Measurements from ENCODE around the gene BACE1-AS.

The BACE1-AS gene

DNA sequence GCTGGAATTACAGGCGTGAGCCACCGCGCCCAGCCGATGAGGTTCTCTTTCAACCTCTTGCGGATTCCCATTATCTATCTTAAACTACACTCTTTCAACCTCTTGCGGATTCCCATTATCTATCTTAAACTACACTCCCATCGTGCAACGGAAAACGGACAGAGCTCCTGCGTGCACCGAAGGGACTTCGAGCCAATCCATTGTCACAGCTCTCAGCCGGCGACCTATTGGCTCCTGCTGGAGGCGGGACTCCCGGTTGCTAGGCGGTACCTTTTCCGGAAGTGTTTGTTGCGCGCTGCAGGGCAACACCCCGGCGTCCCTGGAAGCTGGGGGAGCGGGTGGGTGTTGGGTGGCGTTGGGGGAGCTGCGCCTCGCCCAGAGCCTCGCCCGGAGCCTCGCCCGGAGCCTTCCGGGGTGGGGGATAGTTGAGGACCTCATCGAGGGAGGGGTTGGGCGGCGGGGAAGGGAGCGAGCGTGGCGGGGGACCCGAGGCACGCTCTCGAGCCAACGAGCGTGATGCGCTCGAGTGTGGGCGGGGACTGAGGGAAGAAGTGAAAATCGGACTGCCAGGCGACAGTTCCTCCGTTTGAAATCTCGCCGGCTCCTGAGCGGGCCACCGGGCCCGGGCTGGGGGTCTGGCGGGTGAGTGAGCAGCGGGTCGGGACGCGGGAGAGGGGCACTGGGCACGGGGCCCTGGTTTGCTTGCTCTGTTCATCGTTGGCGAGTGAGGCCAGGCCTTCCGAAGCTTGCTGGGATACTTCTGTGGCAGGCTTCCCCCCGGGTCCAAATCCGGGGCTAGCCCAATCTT lies 36.6 kb downstream of the BACE1-AS start, which contains the start of gene CEP164:
Gene CEP164, plus strand, starts transcription at position 288 of the 808 bp plus-strand sequence. CDS start 10,733 bp downstream, outside the sequence.
- peak; percentile 96 to 98 for DNase-seq

DNA sequence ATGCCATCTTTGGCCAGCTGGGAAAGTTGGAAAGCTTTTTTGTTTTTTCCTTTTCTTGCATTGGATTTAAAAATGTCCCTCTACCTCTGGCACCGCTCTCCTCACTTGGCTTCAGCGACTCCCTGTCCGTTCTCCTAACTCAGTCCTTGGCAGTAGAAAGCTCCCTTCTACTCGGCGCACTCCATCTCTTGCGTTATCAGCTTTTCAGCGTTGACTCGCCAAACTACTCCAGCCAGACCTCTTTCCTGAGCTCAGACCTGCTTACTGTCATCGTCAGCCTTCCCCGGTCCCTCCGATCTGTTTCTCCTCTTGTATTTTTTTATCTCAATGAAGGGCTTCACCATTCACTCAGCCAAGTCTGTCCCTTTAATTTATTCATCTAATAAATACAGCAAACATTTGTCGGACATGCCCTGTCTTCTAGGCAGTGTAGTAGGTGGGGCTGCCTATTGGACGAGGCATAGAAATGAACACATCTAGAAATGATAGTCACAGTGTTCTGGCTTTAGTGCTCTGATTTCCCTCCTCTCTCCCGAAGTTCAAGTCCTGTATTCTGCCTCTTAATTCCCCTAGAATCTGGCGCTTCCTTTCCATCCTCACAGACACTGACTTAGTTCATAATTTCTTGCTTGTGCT lies 37.3 kb downstream of the BACE1-AS start:
- DNase-seq: no peak

DNA sequence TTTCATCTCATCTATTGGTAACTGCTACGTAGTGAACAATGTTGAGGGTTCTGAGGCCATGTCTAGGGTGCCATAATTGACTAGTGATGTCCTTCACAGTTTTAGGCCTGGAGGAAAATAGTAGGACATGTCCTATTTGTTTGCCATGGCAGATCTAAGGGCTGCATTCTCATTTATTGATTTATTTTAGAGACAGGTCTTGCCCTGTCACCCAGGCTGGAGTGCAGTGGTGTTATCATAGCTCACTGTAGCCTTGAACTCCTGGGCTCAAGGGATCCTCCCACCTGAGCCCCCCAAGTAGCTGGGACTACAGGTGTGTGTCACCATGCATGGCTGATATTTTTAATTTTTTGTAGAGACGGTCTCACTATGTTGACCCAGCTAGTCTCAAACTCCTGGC lies 41.7 kb downstream of the BACE1-AS start:
- no peak for DNase-seq

DNA sequence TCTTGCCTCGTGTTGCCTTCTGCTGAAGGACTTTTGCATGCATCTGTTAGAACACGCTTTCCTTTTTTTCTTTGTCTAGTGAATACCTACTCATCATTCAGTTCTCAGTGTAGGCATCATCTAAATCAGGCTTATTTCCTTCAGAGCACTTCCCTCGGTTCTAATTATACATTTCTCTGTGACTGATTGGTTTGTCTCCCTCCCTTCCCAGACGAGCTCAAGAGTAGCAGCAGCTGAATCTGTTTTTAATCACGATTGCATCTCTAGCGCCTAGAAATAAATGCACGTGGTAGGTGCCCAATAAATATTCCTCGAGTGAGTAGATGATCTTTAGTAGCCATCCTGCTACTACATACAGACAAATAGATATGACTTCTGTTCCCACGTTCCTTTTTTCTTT lies 42.8 kb downstream of the BACE1-AS start:
- no peak for DNase-seq

DNA sequence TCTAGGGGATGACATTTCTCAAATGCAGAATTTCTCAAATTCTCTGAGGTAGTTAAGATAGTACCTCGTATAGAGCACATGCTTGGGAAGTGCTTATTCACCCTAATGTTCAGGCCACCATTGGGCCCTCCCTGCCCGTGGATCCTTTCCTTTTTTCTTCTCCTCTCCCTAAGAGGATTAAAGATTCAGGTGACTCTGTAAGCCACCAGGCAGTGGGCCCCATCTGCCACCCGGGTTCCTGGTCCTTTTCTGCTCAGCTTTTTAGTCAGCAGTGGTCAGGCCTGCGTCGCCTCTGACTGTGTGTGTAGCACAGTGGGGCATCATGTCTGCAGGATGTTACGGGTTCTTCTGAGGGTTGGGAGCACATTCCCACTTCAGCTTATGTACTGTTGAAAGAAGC lies 43.8 kb downstream of the BACE1-AS start:
- no peak for DNase-seq

DNA sequence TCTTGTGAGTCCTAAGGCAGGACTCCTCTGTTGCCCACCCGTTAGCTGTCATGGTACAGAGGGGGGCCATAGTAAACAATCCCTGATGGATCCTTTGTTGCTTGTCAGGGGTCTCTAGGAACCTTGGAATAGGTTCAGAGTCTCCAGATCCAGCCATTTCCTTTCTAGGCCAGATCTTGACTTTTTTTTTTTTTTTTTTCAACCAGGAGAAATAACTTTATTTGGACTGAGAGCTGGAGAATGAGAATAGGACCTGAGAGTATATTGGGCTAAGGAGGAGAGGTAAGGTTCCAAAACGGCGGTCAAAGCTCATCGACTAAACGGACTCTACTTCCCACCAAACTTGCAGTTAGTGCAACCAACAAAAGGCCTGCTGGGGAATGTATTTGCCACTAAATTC lies 44.3 kb downstream of the BACE1-AS start:
- no peak for DNase-seq

DNA sequence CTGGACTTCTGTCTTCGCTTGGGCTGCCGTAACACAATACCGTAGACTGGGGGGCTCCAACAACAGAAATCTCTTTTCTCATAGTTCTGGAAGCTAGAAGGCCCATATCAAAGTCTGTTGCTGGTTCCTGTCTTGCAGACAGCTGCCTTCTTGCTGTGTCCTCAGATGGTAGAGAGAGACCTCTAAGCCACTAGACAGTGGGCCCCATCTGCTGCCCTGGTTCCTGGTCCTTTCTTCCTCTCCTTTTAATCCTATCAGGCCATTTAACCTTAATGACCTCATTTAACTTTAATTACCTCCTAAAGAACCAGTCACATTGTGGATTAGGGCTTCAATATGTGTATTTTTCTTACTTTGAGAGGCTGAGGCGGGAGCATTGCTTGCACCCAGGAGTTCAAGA lies 45.9 kb downstream of the BACE1-AS start:
- DNase-seq: no peak

Data from inflammatory macrophage (primary cell).